K562 treated with DMSO at 1 percent for 4 hours (cell line): Measurements from ENCODE around the gene MSH5. TPM values are rescaled to one million over a fixed set of nuclear protein-coding genes. Genes with fewer than 3 reads are reported as not detected.

Source experiments
- total RNA-seq: library from RNA; unstranded; fragments of 300-600 nt; gene quantifications from 2 replicates; pipeline ENCODE4 v1.2.3, GENCODE V29; 2022; ENCODE audit not compliant: insufficient read depth

The MSH5 gene
- 22.0 and 30.3 TPM in 2 replicates for total RNA-seq

GRCh38 chr6:31739639-31740396 lies at the start of gene MSH5:
Gene MSH5 (plus strand): TSS chr6:31740005. CDS start chr6:31740467, 462 bp downstream.

GRCh38 chr6:31702819-31703716 lies 36.7 kb upstream of the MSH5 start, which contains the start of gene ABHD16A:
Gene ABHD16A (minus strand): TSS chr6:31703324. CDS start chr6:31703281, 43 bp downstream.

GRCh38 chr6:31706599-31706998 lies 33.2 kb upstream of the MSH5 start, which contains the start of gene LY6G6F:
Gene LY6G6F (plus strand): TSS chr6:31706866. CDS start chr6:31706907, 41 bp downstream.

GRCh38 chr6:31715022-31715958 lies 24.5 kb upstream of the MSH5 start, which contains the start of gene LY6G6D:
Gene LY6G6D (plus strand): TSS chr6:31715348. CDS start chr6:31715356, 8 bp downstream.

GRCh38 chr6:31721351-31722020 lies 18.3 kb upstream of the MSH5 start, which contains the start of gene LY6G6C:
Gene LY6G6C (minus strand): TSS chr6:31721746. CDS start chr6:31721679, 67 bp downstream.

GRCh38 chr6:31723245-31723979 lies 16.4 kb upstream of the MSH5 start, which contains the start of gene MPIG6B:
Gene MPIG6B (plus strand): TSS chr6:31723373. CDS start chr6:31723384, 11 bp downstream.

GRCh38 chr6:31728767-31729514 lies 10.9 kb upstream of the MSH5 start, which contains the start of gene DDAH2:
Gene DDAH2 (minus strand): TSS chr6:31729299. CDS start chr6:31729161, 138 bp downstream.

GRCh38 chr6:31736021-31736767 lies 3.6 kb upstream of the MSH5 start, which contains the start of gene CLIC1:
Gene CLIC1 (minus strand): TSS chr6:31736530. CDS start chr6:31736300, 230 bp downstream.

GRCh38 chr6:31762356-31762755 lies 22.6 kb downstream of the MSH5 start, which contains the start of gene SAPCD1:
Gene SAPCD1 (plus strand): TSS chr6:31762656. CDS start chr6:31763055, 399 bp downstream.

GRCh38 chr6:31776989-31777666 lies 37.3 kb downstream of the MSH5 start, which contains the start of gene VWA7:
Gene VWA7 (minus strand): TSS chr6:31777328. CDS start chr6:31776779, 549 bp downstream.

GRCh38 chr6:31795616-31796298 lies 56.0 kb downstream of the MSH5 start, which contains the start of gene VARS1:
Gene VARS1 (minus strand): TSS chr6:31795752. CDS start chr6:31795217, 535 bp downstream.

GRCh38 chr6:31806470-31807272 lies 66.9 kb downstream of the MSH5 start, which contains the start of gene LSM2:
Gene LSM2 (minus strand): TSS chr6:31806966. CDS start chr6:31806757, 209 bp downstream.

